ENCODE results near the gene PPP4R1. TPM values are rescaled to one million over a fixed set of nuclear protein-coding genes. Genes with fewer than 3 reads are reported as not detected.
A peak's percentile ranks its signal among the peaks of the same experiment; 100 is the strongest.

The PPP4R1 gene
- total RNA-seq, 1 experiment from 2014 or later, result 65.2 TPM

- H3K27ac ChIP-seq (ENCODE audit: low read depth, low read length, poor library complexity, severe bottlenecking), result no peak overlapping the region
- no peak for DNase-seq (ENCODE audit: low spot score)
- intact Hi-C loops (cut with micrococcal nuclease; ENCODE audit: unreplicated experiment), result no loop called here
- no peaks in the 10 kb centered on the region for H3K36me3 ChIP-seq (ENCODE audit: insufficient read depth, low read length, poor library complexity, severe bottlenecking)
- H3K4me1 ChIP-seq (ENCODE audit: insufficient read depth, low read length, poor library complexity, severe bottlenecking), result peaks cover 6% of the 10 kb centered on the region
- no peak for TF ChIP-seq CTCF (conservative IDR thresholded peaks at IDR 0.05; ENCODE audit: low read depth, low read length)
- no peak for TF ChIP-seq EZH2 (IDR thresholded peaks at IDR 0.05; ENCODE audit: borderline replicate concordance, low read depth, low read length, poor library complexity, severe bottlenecking)
- no peak overlapping the region for H3K4me3 ChIP-seq (ENCODE audit: low read depth, low read length, poor library complexity, severe bottlenecking)
- BruUV-seq (replicated peaks), result no TSS peak
- H3K27me3 ChIP-seq (replicated peaks; ENCODE audit: insufficient read depth, low read depth, low read length, poor library complexity), result no peaks in the 10 kb centered on the region
- ChIA-PET POLR2A (ENCODE audit: low non-redundant PET) (no interaction called here), CTCF (no interaction called here)
- no peaks in the 10 kb centered on the region for H3K9me3 ChIP-seq (ENCODE audit: low read depth, low read length, poor library complexity, severe bottlenecking)
Measured at GRCh38 chr18:9637036-9637767, 22.8 kb upstream of the PPP4R1 start.

- TF ChIP-seq CTCF (conservative IDR thresholded peaks at IDR 0.05; ENCODE audit: low read depth, low read length) (no peak), EZH2 (IDR thresholded peaks at IDR 0.05; ENCODE audit: borderline replicate concordance, low read depth, low read length, poor library complexity, severe bottlenecking) (no peak)
- Histone ChIP-seq H3K4me3 (ENCODE audit: low read depth, low read length, poor library complexity, severe bottlenecking) (no peak overlapping the region), H3K27ac (ENCODE audit: low read depth, low read length, poor library complexity, severe bottlenecking) (no peak overlapping the region), H3K36me3 (ENCODE audit: insufficient read depth, low read length, poor library complexity, severe bottlenecking) (no peaks in the 10 kb centered on the region), H3K27me3 (replicated peaks; ENCODE audit: insufficient read depth, low read depth, low read length, poor library complexity) (no peaks in the 10 kb centered on the region), H3K4me1 (ENCODE audit: insufficient read depth, low read length, poor library complexity, severe bottlenecking) (peaks cover 13% of the 10 kb centered on the region), H3K9me3 (ENCODE audit: low read depth, low read length, poor library complexity, severe bottlenecking) (no peaks in the 10 kb centered on the region)
- no peak for DNase-seq (ENCODE audit: low spot score)
- no TSS peak for BruUV-seq (replicated peaks)
- intact Hi-C loops (cut with micrococcal nuclease; ENCODE audit: unreplicated experiment), result no loop called here
- ChIA-PET POLR2A (ENCODE audit: low non-redundant PET) (no interaction called here), CTCF (no interaction called here)
Measured at GRCh38 chr18:9634856-9635255, 20.5 kb upstream of the PPP4R1 start.

GRCh38 chr18:9631814-9632496 lies 17.6 kb upstream of the PPP4R1 start:
- Histone ChIP-seq H3K36me3 (ENCODE audit: insufficient read depth, low read length, poor library complexity, severe bottlenecking) (no peaks in the 10 kb centered on the region), H3K9me3 (ENCODE audit: low read depth, low read length, poor library complexity, severe bottlenecking) (no peaks in the 10 kb centered on the region), H3K27ac (ENCODE audit: low read depth, low read length, poor library complexity, severe bottlenecking) (no peak overlapping the region), H3K27me3 (replicated peaks; ENCODE audit: insufficient read depth, low read depth, low read length, poor library complexity) (no peaks in the 10 kb centered on the region), H3K4me3 (ENCODE audit: low read depth, low read length, poor library complexity, severe bottlenecking) (no peak overlapping the region), H3K4me1 (ENCODE audit: insufficient read depth, low read length, poor library complexity, severe bottlenecking) (peaks cover 7% of the 10 kb centered on the region)
- no peak for TF ChIP-seq CTCF (conservative IDR thresholded peaks at IDR 0.05; ENCODE audit: low read depth, low read length)
- no peak for TF ChIP-seq EZH2 (IDR thresholded peaks at IDR 0.05; ENCODE audit: borderline replicate concordance, low read depth, low read length, poor library complexity, severe bottlenecking)
- CTCF ChIA-PET, result no interaction called here
- peak; percentile 52 for DNase-seq (ENCODE audit: low spot score)
- intact Hi-C loops (cut with micrococcal nuclease; ENCODE audit: unreplicated experiment), result no loop called here
- no TSS peak for BruUV-seq (replicated peaks)
- POLR2A ChIA-PET (ENCODE audit: low non-redundant PET), result no interaction called here

Measured in A673 (cell line).